22Rv1 (cell line): Measurements from ENCODE around the gene TRIM45.

Experiments used
- H3K27ac ChIP-seq: fragments of 450-650 bp; 2 replicates; pipeline ENCODE4 v1.5.1; 2017
- CTCF ChIP-seq: fragments of 450-650 bp; IDR thresholded peaks from 2 replicates; pipeline ENCODE4 v1.5.1; 2017; ENCODE audit warnings: mild to moderate bottlenecking
- ZFX ChIP-seq: fragments of 450-650 bp; IDR thresholded peaks from 2 replicates; pipeline ENCODE4 v1.6.1; 2017; ENCODE audit warnings: antibody characterized with exemption, borderline replicate concordance

Gene TRIM45

GRCh38 chr1:117142200-117142599 is 20.7 kb upstream of the TRIM45 start:
- TF ChIP-seq ZFX (no peak), CTCF (no peak)
- H3K27ac ChIP-seq: no peak overlapping the region

GRCh38 chr1:117138561-117138960 is 17.0 kb upstream of the TRIM45 start:
- TF ChIP-seq ZFX (no peak), CTCF (no peak)
- H3K27ac ChIP-seq: no peak overlapping the region

GRCh38 chr1:117138106-117138505 is 16.6 kb upstream of the TRIM45 start:
- no peak overlapping the region for H3K27ac ChIP-seq
- TF ChIP-seq CTCF (no peak), ZFX (no peak)

- TF ChIP-seq ZFX (no peak), CTCF (no peak)
- H3K27ac ChIP-seq: no peak overlapping the region
These were observed 15.8 kb upstream of the TRIM45 start for GRCh38 chr1:117137281-117137855.

- TF ChIP-seq ZFX: no peak
- no peak for TF ChIP-seq CTCF
- H3K27ac ChIP-seq: no peak overlapping the region
These were observed 15.2 kb upstream of the TRIM45 start for GRCh38 chr1:117136749-117137148.

- H3K27ac ChIP-seq: no peak overlapping the region
These were observed 13.8 kb upstream of the TRIM45 start for GRCh38 chr1:117135329-117135728.

GRCh38 chr1:117130526-117130925 is 9.0 kb upstream of the TRIM45 start:
- no peak overlapping the region for H3K27ac ChIP-seq

More at GRCh38 chr1:117135329-117135728, 13.8 kb upstream of the TRIM45 start:
- no peak for TF ChIP-seq CTCF
- no peak for TF ChIP-seq ZFX

More at GRCh38 chr1:117130526-117130925, 9.0 kb upstream of the TRIM45 start:
- no peak for TF ChIP-seq ZFX
- TF ChIP-seq CTCF: no peak
